Measurements from ENCODE around the gene KRT73. TPM values are rescaled to one million over a fixed set of nuclear protein-coding genes. Genes with fewer than 3 reads are reported as not detected.

The KRT73 gene
- total and polyA plus RNA-seq, 9 of the 15 experiments (the other 6 are each of a cell fraction or from before 2014, with no cell fraction given) = 0.09 to 0.18 (median 0.13) TPM; not detected in 5

- no peak overlapping the region for H3K9ac ChIP-seq (ENCODE audit: insufficient read depth in 1 of 2, low read depth in 2 of 2, low read length in 2 of 2)
- no peaks in the 10 kb centered on the region for H3K9me1 ChIP-seq (ENCODE audit: control insufficient read depth, insufficient read depth, low read length)
- TF ChIP-seq NEUROD1 (IDR thresholded peaks at IDR 0.05; ENCODE audit: borderline replicate concordance, low read depth, low read length, partially characterized antibody) = no peak
- no peak for TF ChIP-seq KLF13 (tag; IDR thresholded peaks at IDR 0.05; ENCODE audit: borderline replicate concordance, low read depth)
- no peak for TF ChIP-seq SPI1 (IDR thresholded peaks at IDR 0.05; ENCODE audit: borderline replicate concordance, low read depth, low read length)
- BruUV-seq (replicated peaks) = no TSS peak
- H3K27me3 ChIP-seq (ENCODE audit: control insufficient read depth in 2 of 2, insufficient read depth in 2 of 2, low read length in 2 of 2) = peaks cover 40 to 83% of the 10 kb centered on the region in 2 experiments
- H3K27ac ChIP-seq (ENCODE audit: extremely low read depth, low read depth, low read length) = no peak overlapping the region
- H3K36me3 ChIP-seq (ENCODE audit: control insufficient read depth, insufficient read depth, low read length) = no peaks in the 10 kb centered on the region
- 16% methylated on average over 8 of the region's 15 CpGs for WGBS (ENCODE audit: insufficient coverage, low coverage, missing lambda C conversion rate)
- FAIRE-seq (no peak), DNase-seq (ENCODE audit: extremely low read depth in 1 of 4, low spot score in 3 of 4) (no peak), ATAC-seq (no peak)
- H3K4me1 ChIP-seq (replicated peaks in 1 of 2; ENCODE audit: control insufficient read depth in 2 of 2, insufficient read depth in 2 of 2, low read length in 2 of 2) = peaks cover 0 to 3% of the 10 kb centered on the region in 2 experiments; a peak in 1 of 5 replicates
- H2AFZ ChIP-seq (ENCODE audit: low read depth, low read length) = no peak overlapping the region
- ChIA-PET CTCF (ENCODE audit: low intra/inter-chr PET ratio) (no interaction called here), POLR2A (no interaction called here)
- H3K4me2 ChIP-seq (ENCODE audit: insufficient read depth, low read length) = no peak overlapping the region
- H3K4me3 ChIP-seq = no peak overlapping the region
- no peaks in the 10 kb centered on the region for H3K79me2 ChIP-seq (ENCODE audit: control insufficient read depth, insufficient read depth, low read length)
- H3K9me3 ChIP-seq (replicated peaks; ENCODE audit: control insufficient read depth, insufficient read depth, low read depth, low read length) = no peaks in the 10 kb centered on the region
- H4K20me1 ChIP-seq (replicated peaks; ENCODE audit: control insufficient read depth, insufficient read depth, low read length) = peaks cover 26% of the 10 kb centered on the region; the same call in 1 of the 2 replicates
- in situ Hi-C loops (cut with MboI) (no loop called here), intact Hi-C loops (cut with micrococcal nuclease) (no loop called here)
These were observed 45.1 kb downstream of the KRT73 start for GRCh38 chr12:52573306-52573705.

GRCh38 chr12:52570511-52570910 is 47.8 kb downstream of the KRT73 start:
- ChIA-PET POLR2A (interaction anchor here (0.6 to 0.7 kb wide), 2 partner anchors 10 to 244 kb away, joined by 3 read pairs; no protein-coding TSS in a partner anchor), CTCF (ENCODE audit: low intra/inter-chr PET ratio) (no interaction called here)
- no peak for FAIRE-seq

More at GRCh38 chr12:52570511-52570910, 47.8 kb downstream of the KRT73 start:
- Histone ChIP-seq H3K9ac (ENCODE audit: insufficient read depth in 1 of 2, low read depth in 2 of 2, low read length in 2 of 2) (no peak overlapping the region), H3K9me1 (ENCODE audit: control insufficient read depth, insufficient read depth, low read length) (peaks cover 3% of the 10 kb centered on the region), H3K4me1 (replicated peaks in 1 of 2; ENCODE audit: control insufficient read depth in 2 of 2, insufficient read depth in 2 of 2, low read length in 2 of 2) (peaks cover 0 to 8% of the 10 kb centered on the region in 2 experiments; a peak in 2 of 5 replicates), H3K79me2 (ENCODE audit: control insufficient read depth, insufficient read depth, low read length) (no peaks in the 10 kb centered on the region), H3K27me3 (ENCODE audit: control insufficient read depth in 2 of 2, insufficient read depth in 2 of 2, low read length in 2 of 2) (peaks cover 32 to 81% of the 10 kb centered on the region in 2 experiments), H4K20me1 (replicated peaks; ENCODE audit: control insufficient read depth, insufficient read depth, low read length) (peaks cover 26% of the 10 kb centered on the region; the same call in 1 of the 2 replicates), H3K4me3 (no peak overlapping the region), H2AFZ (ENCODE audit: low read depth, low read length) (no peak overlapping the region), H3K27ac (ENCODE audit: extremely low read depth, low read depth, low read length) (no peak overlapping the region), H3K36me3 (ENCODE audit: control insufficient read depth, insufficient read depth, low read length) (no peaks in the 10 kb centered on the region), H3K9me3 (replicated peaks; ENCODE audit: control insufficient read depth, insufficient read depth, low read depth, low read length) (no peaks in the 10 kb centered on the region), H3K4me2 (ENCODE audit: insufficient read depth, low read length) (no peak overlapping the region)
- no peak for TF ChIP-seq E2F4 (CRISPR knock-in tag; IDR thresholded peaks at IDR 0.05; ENCODE audit: low read depth)
- TF ChIP-seq NR3C1 (CRISPR knock-in tag; IDR thresholded peaks at IDR 0.05) = no peak
- no peak for TF ChIP-seq MTA2 (IDR thresholded peaks at IDR 0.05; ENCODE audit: low read depth)
- no peak for TF ChIP-seq TAF9B (IDR thresholded peaks at IDR 0.05; ENCODE audit: partially characterized antibody)
- no peak for TF ChIP-seq NCOR1 (IDR thresholded peaks at IDR 0.05)
- TF ChIP-seq TRIM24 (IDR thresholded peaks at IDR 0.05) = no peak
- no peak for TF ChIP-seq HDAC3 (IDR thresholded peaks at IDR 0.05; ENCODE audit: borderline replicate concordance, partially characterized antibody)
- no peak for TF ChIP-seq RAD51 (IDR thresholded peaks at IDR 0.05; ENCODE audit: borderline replicate concordance, low read depth)
- no peak for TF ChIP-seq TCF7 (IDR thresholded peaks at IDR 0.05; ENCODE audit: borderline replicate concordance)
- no peak for TF ChIP-seq ZNF212 (CRISPR knock-in tag; IDR thresholded peaks at IDR 0.05)
- no peak for TF ChIP-seq NR4A1 (CRISPR knock-in tag; IDR thresholded peaks at IDR 0.05)
- no peak for TF ChIP-seq NR4A1 (tag; IDR thresholded peaks at IDR 0.05)
- no peak for TF ChIP-seq FIP1L1 (IDR thresholded peaks at IDR 0.05; ENCODE audit: low read depth, low read length, poor library complexity, severe bottlenecking)
- no TSS peak for BruUV-seq (replicated peaks)
- intact Hi-C loops (cut with micrococcal nuclease) (no loop called here), in situ Hi-C loops (cut with MboI) (no loop called here)
- 1% methylated on average over 10 of the region's 10 CpGs for WGBS (ENCODE audit: insufficient coverage, low coverage, missing lambda C conversion rate)
- DNase-seq (ENCODE audit: extremely low read depth in 1 of 4, low spot score in 3 of 4) (no peak), ATAC-seq (no peak)
